SJSA1 (cell line): ENCODE measurements around the gene ACOT13. TPM values are rescaled to one million over a fixed set of nuclear protein-coding genes. Genes with fewer than 3 reads are reported as not detected.
"Not testable (repeated sequence)": the region's sequence is repeated elsewhere in the genome, so short reads cannot be mapped to it uniquely, and the experiment has no call there.

ENCODE experiments used
- DNase-seq, 2 experiments: peaks; one replicate each; pipeline ENCODE4 v3.0.0-alpha.2; 2015 to 2020; ENCODE audit warnings: low spot score in 2 of 2, low read depth in 1 of 2
- H3K27ac ChIP-seq: fragments of 250-450 bp; sonication (Bioruptor Pico); 2 replicates; pipeline ENCODE4 v1.5.1; 2020; ENCODE audit warnings: mild to moderate bottlenecking, moderate library complexity
- H3K27me3 ChIP-seq: fragments of 250-450 bp; sonication (Bioruptor Pico); replicated peaks from 2 replicates; pipeline ENCODE4 v1.5.1; 2020; ENCODE audit warnings: mild to moderate bottlenecking, moderate library complexity
- H3K36me3 ChIP-seq: fragments of 250-450 bp; sonication (Bioruptor Pico); 2 replicates; pipeline ENCODE4 v1.5.1; 2020; ENCODE audit warnings: mild to moderate bottlenecking
- H3K4me1 ChIP-seq: fragments of 250-450 bp; sonication (Bioruptor Pico); replicated peaks from 2 replicates; pipeline ENCODE4 v1.6.1; 2021; ENCODE audit warnings: mild to moderate bottlenecking
- H3K4me3 ChIP-seq: fragments of 250-450 bp; sonication (Bioruptor Pico); 2 replicates; pipeline ENCODE4 v1.5.1; 2020; ENCODE audit warnings: mild to moderate bottlenecking
- H3K9me3 ChIP-seq: fragments of 250-450 bp; sonication (Bioruptor Pico); replicated peaks from 2 replicates; pipeline ENCODE4 v1.5.1; 2020; ENCODE audit warnings: mild to moderate bottlenecking
- total RNA-seq: library from RNA; depleted of rRNA; stranded (reverse); fragments of >200 nt; shearing (Covaris generic); gene quantifications from 2 replicates; pipeline ENCODE4 v1.2.3, GENCODE V29; 2014

Gene ACOT13
- total RNA-seq, 1 experiment from 2014 or later = 10.6 TPM

DNA sequence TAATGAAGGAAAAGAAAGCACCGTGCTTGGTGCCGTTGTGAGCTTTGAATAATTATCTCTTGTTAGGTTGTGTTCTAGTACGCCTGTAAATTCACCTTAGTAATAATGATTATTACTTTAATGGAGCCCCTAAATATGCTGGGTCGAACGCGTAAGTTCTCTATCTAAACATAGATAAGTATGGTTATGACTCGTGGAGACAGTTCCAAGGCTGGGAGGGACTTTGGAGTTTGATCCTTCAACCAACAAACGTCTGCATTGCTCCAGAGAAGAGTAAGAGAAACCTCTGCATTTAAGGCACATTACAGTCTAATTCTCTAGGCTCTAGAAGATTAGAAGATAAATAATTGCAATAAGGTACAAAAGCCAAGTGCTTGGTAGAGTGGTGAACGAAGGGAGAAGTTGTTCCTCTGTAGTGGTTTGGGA is 514 bp downstream of the ACOT13 start:
- Histone ChIP-seq H3K27ac (peak overlapping the region; percentile 60), H3K9me3 (no peaks in the 10 kb centered on the region), H3K4me1 (peaks cover 13% of the 10 kb centered on the region), H3K27me3 (no peaks in the 10 kb centered on the region), H3K36me3 (peaks cover 30% of the 10 kb centered on the region), H3K4me3 (peak overlapping the region; percentile 69)
- DNase-seq = no peak

- not testable (repeated sequence) for H3K9me3 ChIP-seq, H3K27ac ChIP-seq, DNase-seq, H3K27me3 ChIP-seq
- peak overlapping the region; percentile 69; the same call in 1 of the 2 replicates for H3K4me3 ChIP-seq
- H3K36me3 ChIP-seq = peaks cover 20% of the 10 kb centered on the region
- peaks cover 13% of the 10 kb centered on the region for H3K4me1 ChIP-seq
Measured at GRCh38 chr6:24668066-24668996, 1.5 kb downstream of the ACOT13 start.

- Histone ChIP-seq H3K4me3 (no peak overlapping the region), H3K27me3 (no peaks in the 10 kb centered on the region), H3K36me3 (peaks cover 19% of the 10 kb centered on the region), H3K27ac (no peak overlapping the region), H3K9me3 (no peaks in the 10 kb centered on the region; the same call in 1 of the 2 replicates), H3K4me1 (peaks cover 13% of the 10 kb centered on the region)
- no peak for DNase-seq
Measured at GRCh38 chr6:24668997-24669361, 2.1 kb downstream of the ACOT13 start.

DNA sequence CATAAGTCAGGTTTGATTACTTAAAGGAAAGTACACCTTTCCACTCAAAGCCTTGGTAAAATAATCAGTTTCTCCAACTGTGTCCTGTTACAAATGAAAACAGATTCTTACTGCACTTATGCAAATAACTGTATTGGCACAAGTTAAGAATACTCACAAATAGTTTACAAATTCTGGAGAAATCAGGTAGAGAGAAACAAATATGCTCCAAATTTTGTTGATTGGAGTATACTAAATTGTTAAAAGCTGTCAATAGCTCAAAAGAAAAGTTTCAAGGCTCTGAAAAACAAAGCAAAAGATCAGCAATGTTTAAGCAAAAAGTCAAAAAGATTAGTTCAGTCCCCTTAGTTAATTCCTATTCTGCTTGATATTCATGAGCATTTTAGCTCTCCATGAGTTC is 3.6 kb downstream of the ACOT13 start:
- H3K36me3 ChIP-seq, DNase-seq: not testable (repeated sequence)

GRCh38 chr6:24671077-24671476 is 4.2 kb downstream of the ACOT13 start:
- not testable (repeated sequence) for H3K27me3 ChIP-seq, H3K27ac ChIP-seq, H3K9me3 ChIP-seq, H3K4me3 ChIP-seq, DNase-seq, H3K36me3 ChIP-seq, H3K4me1 ChIP-seq

More for the DNA sequence above, 3.6 kb downstream of the ACOT13 start:
- H3K9me3 ChIP-seq, H3K4me1 ChIP-seq, H3K27ac ChIP-seq, H3K4me3 ChIP-seq, H3K27me3 ChIP-seq: not testable (repeated sequence)

DNA sequence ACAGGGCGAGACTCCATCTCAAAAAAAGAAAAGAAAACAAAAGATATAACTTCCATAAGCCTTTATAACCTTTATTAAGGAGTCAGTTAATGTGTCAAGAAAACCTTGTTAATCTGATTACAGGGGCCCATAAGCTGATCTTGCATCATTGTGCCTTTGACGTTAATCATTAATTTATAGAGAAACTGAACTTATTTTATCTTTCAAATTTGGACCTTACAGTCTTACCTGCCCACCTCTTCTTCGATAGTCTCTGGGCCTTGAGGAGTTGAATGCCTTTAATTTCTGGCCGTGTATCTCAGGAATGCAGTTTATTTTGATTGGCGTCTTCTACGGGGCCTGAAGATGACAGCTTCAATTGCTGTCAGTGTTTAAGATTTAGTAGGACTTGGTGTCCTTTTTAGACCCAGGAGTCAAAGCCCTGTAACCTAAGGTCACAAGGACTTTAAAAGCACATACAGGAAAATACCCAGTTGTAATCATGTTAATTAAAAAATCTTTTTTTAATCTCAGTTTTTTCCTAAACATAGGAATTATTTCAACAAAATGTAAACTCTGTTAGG is 5.8 kb downstream of the ACOT13 start:
- Histone ChIP-seq H3K36me3 (no peaks in the 10 kb centered on the region), H3K4me3 (no peak overlapping the region), H3K9me3 (no peaks in the 10 kb centered on the region; the same call in 1 of the 2 replicates), H3K27ac (no peak overlapping the region), H3K27me3 (no peaks in the 10 kb centered on the region), H3K4me1 (peaks cover 3% of the 10 kb centered on the region; the same call in 1 of the 2 replicates)
- DNase-seq = no peak

DNA sequence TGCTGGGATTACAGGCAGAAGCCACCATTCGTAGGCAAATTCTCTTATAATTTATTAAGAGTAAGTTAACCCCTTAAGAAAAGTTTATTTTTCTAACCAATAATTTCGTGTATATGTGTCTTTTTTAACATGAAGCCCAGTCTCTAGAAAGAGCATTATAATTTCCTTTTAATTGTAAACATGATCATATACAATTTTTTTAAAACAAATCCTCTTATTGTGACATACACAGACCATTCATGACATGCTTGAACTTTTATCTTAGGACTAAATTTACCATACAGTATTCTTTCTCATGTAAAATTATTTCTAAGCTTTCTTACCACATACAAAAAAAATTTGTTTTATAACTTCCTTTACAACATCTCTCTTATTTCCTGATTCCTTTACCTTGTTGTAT is 6.7 kb downstream of the ACOT13 start:
- Histone ChIP-seq H3K27ac (no peak overlapping the region), H3K4me1 (no peaks in the 10 kb centered on the region), H3K4me3 (no peak overlapping the region), H3K27me3 (no peaks in the 10 kb centered on the region), H3K36me3 (no peaks in the 10 kb centered on the region), H3K9me3 (no peaks in the 10 kb centered on the region; the same call in 1 of the 2 replicates)
- DNase-seq = no peak

DNA sequence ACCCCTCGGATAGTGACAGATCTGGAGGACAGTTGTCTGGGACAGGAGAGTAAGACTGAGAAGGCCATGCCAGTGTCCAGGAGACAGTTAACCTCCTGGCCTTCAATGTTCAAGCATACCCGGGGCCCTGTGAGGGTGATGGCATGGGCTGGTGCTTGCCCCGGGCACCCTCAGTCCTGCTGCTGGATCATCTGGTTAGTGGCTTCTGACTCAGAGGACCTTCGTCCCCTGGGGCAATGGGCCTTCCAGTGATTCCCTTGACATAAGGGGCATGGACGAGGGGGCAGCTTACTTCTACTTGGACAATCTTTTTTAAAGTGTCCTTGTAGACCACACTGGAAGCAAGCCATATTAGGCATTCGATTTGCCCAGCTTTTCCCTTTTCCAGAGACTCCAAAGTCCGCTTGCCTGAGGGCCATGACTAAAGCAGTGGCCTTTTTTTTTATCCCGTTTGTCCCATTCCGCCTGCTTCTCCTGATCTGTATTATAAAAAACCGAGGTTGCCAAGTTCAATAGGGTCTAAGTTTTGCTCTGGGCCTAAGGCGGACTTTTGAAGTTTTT is 12.0 kb downstream of the ACOT13 start:
- not testable (repeated sequence) for H3K27ac ChIP-seq, H3K4me3 ChIP-seq

DNA sequence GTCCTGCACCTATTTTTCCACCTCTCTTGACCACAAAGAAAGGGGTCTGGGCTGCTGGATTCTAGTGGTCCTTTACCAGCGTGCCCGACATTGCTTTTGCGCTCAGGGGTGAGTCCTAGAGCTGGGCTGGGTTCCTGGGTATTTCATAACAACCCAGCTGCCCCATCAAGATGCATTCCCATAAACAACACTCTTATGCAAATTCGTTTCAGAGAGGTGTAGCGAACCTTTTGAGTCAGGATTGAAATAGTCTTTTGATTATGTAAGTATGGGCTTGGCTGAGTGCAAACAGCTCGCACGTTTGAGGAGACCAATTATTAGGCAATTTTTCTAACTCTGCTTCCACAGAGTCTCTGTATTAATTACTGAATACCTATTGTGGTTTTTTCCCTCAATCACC is 13.7 kb downstream of the ACOT13 start:
- Histone ChIP-seq H3K36me3 (no peaks in the 10 kb centered on the region), H3K4me1 (no peaks in the 10 kb centered on the region), H3K9me3 (no peaks in the 10 kb centered on the region), H3K4me3 (no peak overlapping the region), H3K27ac (no peak overlapping the region), H3K27me3 (no peaks in the 10 kb centered on the region)
- DNase-seq = no peak

More for the DNA sequence above, 12.0 kb downstream of the ACOT13 start:
- not testable (repeated sequence) for H3K36me3 ChIP-seq, DNase-seq, H3K9me3 ChIP-seq, H3K27me3 ChIP-seq, H3K4me1 ChIP-seq

GRCh38 chr6:24683297-24684296 is 16.7 kb downstream of the ACOT13 start:
- no peaks in the 10 kb centered on the region for H3K27me3 ChIP-seq
- H3K4me3 ChIP-seq = no peak overlapping the region
- no peaks in the 10 kb centered on the region for H3K36me3 ChIP-seq
- H3K4me1 ChIP-seq = no peaks in the 10 kb centered on the region
- H3K9me3 ChIP-seq = no peaks in the 10 kb centered on the region
- no peak for DNase-seq
- no peak overlapping the region for H3K27ac ChIP-seq

DNA sequence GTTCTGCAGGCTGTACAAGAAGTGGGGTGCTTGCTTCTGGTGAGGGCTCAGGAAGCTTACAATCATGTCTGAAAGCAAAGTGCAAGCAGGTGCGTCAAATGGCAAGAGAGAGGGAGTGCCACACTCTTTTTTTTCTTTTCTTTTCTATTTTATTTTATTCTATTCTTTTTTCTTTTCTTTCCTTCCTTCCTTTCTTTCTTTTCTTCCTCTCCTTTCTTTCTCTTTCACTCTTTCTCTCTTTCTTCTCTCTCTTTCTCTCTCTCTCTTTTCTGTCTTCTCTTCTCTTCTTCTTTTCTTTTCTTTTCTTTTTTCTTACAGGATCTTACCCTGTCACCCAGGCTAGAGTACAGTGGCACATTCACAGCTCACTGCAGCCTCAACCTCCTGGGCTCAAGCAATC is 19.5 kb downstream of the ACOT13 start:
- no peak overlapping the region for H3K27ac ChIP-seq
- H3K27me3 ChIP-seq = no peaks in the 10 kb centered on the region
- DNase-seq = no peak

DNA sequence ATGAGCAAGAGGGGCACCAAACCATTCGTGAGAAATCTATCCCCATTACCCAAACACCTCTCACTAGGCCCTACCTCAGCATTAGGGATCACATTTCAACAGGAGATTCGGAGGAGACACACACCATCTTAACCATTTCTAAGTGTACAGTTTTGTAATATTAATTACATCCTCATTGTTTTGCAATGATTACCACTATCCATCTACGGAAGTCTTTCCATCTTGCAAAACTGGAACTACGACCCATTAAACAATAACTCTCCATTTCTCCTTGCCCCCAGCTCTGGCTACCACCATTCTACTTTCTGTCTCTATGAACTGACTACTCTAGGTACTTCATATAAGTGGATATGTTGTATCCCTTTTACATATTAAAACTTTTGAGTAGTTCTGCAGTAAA is 20.1 kb downstream of the ACOT13 start:
- Histone ChIP-seq H3K4me3 (no peak overlapping the region), H3K9me3 (no peaks in the 10 kb centered on the region), H3K36me3 (no peaks in the 10 kb centered on the region), H3K4me1 (no peaks in the 10 kb centered on the region), H3K27me3 (no peaks in the 10 kb centered on the region), H3K27ac (no peak overlapping the region)
- DNase-seq = no peak

More for the DNA sequence above, 19.5 kb downstream of the ACOT13 start:
- Histone ChIP-seq H3K9me3 (no peaks in the 10 kb centered on the region), H3K4me3 (no peak overlapping the region), H3K4me1 (no peaks in the 10 kb centered on the region), H3K36me3 (no peaks in the 10 kb centered on the region)

- no peaks in the 10 kb centered on the region for H3K4me1 ChIP-seq
- H3K27me3 ChIP-seq = no peaks in the 10 kb centered on the region
- no peaks in the 10 kb centered on the region for H3K36me3 ChIP-seq
- no peak overlapping the region for H3K27ac ChIP-seq
- DNase-seq = no peak
- H3K4me3 ChIP-seq = no peak overlapping the region
- no peaks in the 10 kb centered on the region for H3K9me3 ChIP-seq
Measured at GRCh38 chr6:24689964-24690363, 23.1 kb downstream of the ACOT13 start.
